Measurements from ENCODE around the gene SOX11. TPM values are rescaled to one million over a fixed set of nuclear protein-coding genes. Genes with fewer than 3 reads are reported as not detected.

The SOX11 gene
- total RNA-seq, 1 experiment from 2014 or later, result 0.02 TPM

DNA sequence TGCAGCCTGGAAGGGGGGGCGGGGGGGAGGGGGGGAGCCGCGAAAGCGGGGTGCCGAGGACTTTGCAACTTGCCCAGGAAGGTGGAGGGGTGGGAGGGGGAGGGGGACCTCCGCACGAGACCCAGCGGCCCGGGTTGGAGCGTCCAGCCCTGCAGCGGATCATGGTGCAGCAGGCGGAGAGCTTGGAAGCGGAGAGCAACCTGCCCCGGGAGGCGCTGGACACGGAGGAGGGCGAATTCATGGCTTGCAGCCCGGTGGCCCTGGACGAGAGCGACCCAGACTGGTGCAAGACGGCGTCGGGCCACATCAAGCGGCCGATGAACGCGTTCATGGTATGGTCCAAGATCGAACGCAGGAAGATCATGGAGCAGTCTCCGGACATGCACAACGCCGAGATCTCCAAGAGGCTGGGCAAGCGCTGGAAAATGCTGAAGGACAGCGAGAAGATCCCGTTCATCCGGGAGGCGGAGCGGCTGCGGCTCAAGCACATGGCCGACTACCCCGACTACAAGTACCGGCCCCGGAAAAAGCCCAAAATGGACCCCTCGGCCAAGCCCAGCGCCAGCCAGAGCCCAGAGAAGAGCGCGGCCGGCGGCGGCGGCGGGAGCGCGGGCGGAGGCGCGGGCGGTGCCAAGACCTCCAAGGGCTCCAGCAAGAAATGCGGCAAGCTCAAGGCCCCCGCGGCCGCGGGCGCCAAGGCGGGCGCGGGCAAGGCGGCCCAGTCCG is 540 bp downstream of the SOX11 start:
- no peak for TF ChIP-seq POLR2A (IDR thresholded peaks at IDR 0.05; ENCODE audit: borderline replicate concordance, extremely low read depth, insufficient read depth, insufficient read length)
- TF ChIP-seq JUND (IDR thresholded peaks at IDR 0.05), result no peak
- no peak for TF ChIP-seq CEBPB (IDR thresholded peaks at IDR 0.05; ENCODE audit: low read depth)
- TF ChIP-seq, protein P1, sequence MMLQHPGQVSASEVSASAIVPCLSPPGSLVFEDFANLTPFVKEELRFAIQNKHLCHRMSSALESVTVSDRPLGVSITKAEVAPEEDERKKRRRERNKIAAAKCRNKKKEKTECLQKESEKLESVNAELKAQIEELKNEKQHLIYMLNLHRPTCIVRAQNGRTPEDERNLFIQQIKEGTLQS (IDR thresholded peaks at IDR 0.05), result no peak
- no peak for TF ChIP-seq ELF1 (IDR thresholded peaks at IDR 0.05; ENCODE audit: borderline replicate concordance, low read depth)
- TF ChIP-seq ZFX (IDR thresholded peaks at IDR 0.05), result no peak
- no peak for TF ChIP-seq YY1 (IDR thresholded peaks at IDR 0.05; ENCODE audit: extremely low read depth, insufficient replicate concordance, low read depth, low read length)
- TF ChIP-seq EGR1 (IDR thresholded peaks at IDR 0.05; ENCODE audit: low read depth), result no peak
- TF ChIP-seq, protein P2, sequence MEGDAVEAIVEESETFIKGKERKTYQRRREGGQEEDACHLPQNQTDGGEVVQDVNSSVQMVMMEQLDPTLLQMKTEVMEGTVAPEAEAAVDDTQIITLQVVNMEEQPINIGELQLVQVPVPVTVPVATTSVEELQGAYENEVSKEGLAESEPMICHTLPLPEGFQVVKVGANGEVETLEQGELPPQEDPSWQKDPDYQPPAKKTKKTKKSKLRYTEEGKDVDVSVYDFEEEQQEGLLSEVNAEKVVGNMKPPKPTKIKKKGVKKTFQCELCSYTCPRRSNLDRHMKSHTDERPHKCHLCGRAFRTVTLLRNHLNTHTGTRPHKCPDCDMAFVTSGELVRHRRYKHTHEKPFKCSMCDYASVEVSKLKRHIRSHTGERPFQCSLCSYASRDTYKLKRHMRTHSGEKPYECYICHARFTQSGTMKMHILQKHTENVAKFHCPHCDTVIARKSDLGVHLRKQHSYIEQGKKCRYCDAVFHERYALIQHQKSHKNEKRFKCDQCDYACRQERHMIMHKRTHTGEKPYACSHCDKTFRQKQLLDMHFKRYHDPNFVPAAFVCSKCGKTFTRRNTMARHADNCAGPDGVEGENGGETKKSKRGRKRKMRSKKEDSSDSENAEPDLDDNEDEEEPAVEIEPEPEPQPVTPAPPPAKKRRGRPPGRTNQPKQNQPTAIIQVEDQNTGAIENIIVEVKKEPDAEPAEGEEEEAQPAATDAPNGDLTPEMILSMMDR (IDR thresholded peaks at IDR 0.05 in 2 of 3, conservative IDR thresholded peaks at IDR 0.05 in 1 of 3; ENCODE audit: borderline replicate concordance in 1 of 3, insufficient read depth in 1 of 3, low read depth in 2 of 3, low read length in 2 of 3), result no peak
- TF ChIP-seq SIN3A (IDR thresholded peaks at IDR 0.05; ENCODE audit: low read depth), result no peak
- TF ChIP-seq, protein P3, sequence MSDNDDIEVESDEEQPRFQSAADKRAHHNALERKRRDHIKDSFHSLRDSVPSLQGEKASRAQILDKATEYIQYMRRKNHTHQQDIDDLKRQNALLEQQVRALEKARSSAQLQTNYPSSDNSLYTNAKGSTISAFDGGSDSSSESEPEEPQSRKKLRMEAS (IDR thresholded peaks at IDR 0.05), result no peak
- no peak for TF ChIP-seq SRF (IDR thresholded peaks at IDR 0.05; ENCODE audit: low read depth)
- TF ChIP-seq EZH2phosphoT487 (IDR thresholded peaks at IDR 0.05; ENCODE audit: borderline replicate concordance), result no peak
- H3K4me3 ChIP-seq (replicated peaks in 1 of 2; ENCODE audit: low read depth in 1 of 2, low read length in 2 of 2), result no peak overlapping the region
- no peak overlapping the region for H3K27ac ChIP-seq (ENCODE audit: low read depth, low read length)
- H4K20me1 ChIP-seq (ENCODE audit: insufficient read depth), result no peaks in the 10 kb centered on the region
- intact Hi-C loops (cut with micrococcal nuclease), result no loop called here
- H2AFZ ChIP-seq (ENCODE audit: low read depth, low read length, poor library complexity, severe bottlenecking), result no peak overlapping the region
- H3K36me3 ChIP-seq (ENCODE audit: control insufficient read depth in 1 of 2, insufficient read depth in 2 of 2, low read length in 2 of 2), result no peaks in the 10 kb centered on the region
- H3K9me3 ChIP-seq (ENCODE audit: control insufficient read depth in 1 of 2, insufficient read depth in 1 of 2, low read depth in 1 of 2, low read length in 2 of 2), result peaks cover 0 to 5% of the 10 kb centered on the region in 2 experiments; a peak in 2 of 4 replicates
- BruUV-seq (replicated peaks), result no TSS peak
- ChIA-PET CTCF (no interaction called here), RAD21 (ENCODE audit: low non-redundant PET in 1 of 2, low total read pairs in 2 of 2, uncharacterized antibody in 2 of 2, unreplicated experiment in 2 of 2) (no interaction called here), POLR2A (no interaction called here)
- no peak overlapping the region for H3K4me2 ChIP-seq (ENCODE audit: low read length)
- H3K4me1 ChIP-seq (ENCODE audit: control insufficient read depth in 1 of 2, insufficient read depth in 2 of 2, low read length in 2 of 2), result no peaks in the 10 kb centered on the region
- no peak overlapping the region for H3K9ac ChIP-seq (ENCODE audit: low read length)
- no peak for ATAC-seq
- H3K79me2 ChIP-seq (ENCODE audit: insufficient read depth, low read length), result no peaks in the 10 kb centered on the region
- no peaks in the 10 kb centered on the region for H3K27me3 ChIP-seq (ENCODE audit: insufficient read depth, low read length)
- no peaks in the 10 kb centered on the region for H3K9me2 ChIP-seq (ENCODE audit: insufficient read depth)
- DNase-seq (ENCODE audit: low read depth, low spot score), result no peak

Data from HCT116 (cell line).